Esophagus muscularis mucosa (tissue), 4 donors: ENCODE data around the gene RPL28. TPM values are rescaled to one million over a fixed set of nuclear protein-coding genes. Genes with fewer than 3 reads are reported as not detected.

Experiments used
- DNase-seq: peaks from one replicate; pipeline ENCODE4 v3.0.0-alpha.2; 2017; ENCODE audit errors: extremely low spot score
- H3K27ac ChIP-seq, 4 donors: fragments of 200-600 bp; sonication (generic); replicated peaks in 1 of 4; 1 replicate in 3 of 4; 2 replicates in 1 of 4; pipeline ENCODE4 v1.5.1; 2016 to 2019; ENCODE audit warnings: mild to moderate bottlenecking in 1 of 4
- H3K27me3 ChIP-seq, 4 donors: fragments of 200-600 bp; sonication (generic); one replicate each; pipeline versions ENCODE4 v1.5.1 to v1.6.0; 2016 to 2019
- H3K36me3 ChIP-seq, 4 donors: fragments of 200-600 bp; sonication (generic); one replicate each; pipeline ENCODE4 v1.5.1; 2016 to 2019
- H3K4me1 ChIP-seq, 4 donors: fragments of 200-600 bp; sonication (generic); one replicate each; pipeline ENCODE4 v1.5.1; 2016 to 2019
- H3K4me3 ChIP-seq, 4 donors: fragments of 200-600 bp; sonication (generic); 1 replicate in 2 of 4; 2 replicates in 2 of 4; pipeline ENCODE4 v1.5.1; 2016 to 2019; ENCODE audit warnings: mild to moderate bottlenecking in 4 of 4, moderate library complexity in 1 of 4
- H3K9me3 ChIP-seq, 4 donors: fragments of 200-600 bp; sonication (generic); 1 replicate in 3 of 4; 2 replicates in 1 of 4; pipeline ENCODE4 v1.5.1; 2016 to 2019
- EP300 ChIP-seq: sonication (generic); formaldehyde crosslinking; IDR thresholded peaks from one replicate; pipeline ENCODE4 v1.6.1; 2017; ENCODE audit warnings: antibody characterized with exemption
- POLR2A ChIP-seq: fragments of 450-650 bp; IDR thresholded peaks from one replicate; pipeline ENCODE4 v1.6.1; 2017; ENCODE audit warnings: antibody characterized with exemption, moderate library complexity, mild to moderate bottlenecking, low read depth
- POLR2AphosphoS5 ChIP-seq, 2 donors: sonication (generic); formaldehyde crosslinking; IDR thresholded peaks; one replicate each; pipeline ENCODE4 v1.6.1; 2017; ENCODE audit warnings: antibody characterized with exemption in 2 of 2
- WGBS: methylation state at CpG from one replicate; pipeline ENCODE4 v1.1.5; 2018; 5-methylcytosine and 5-hydroxymethylcytosine counted together
- intact Hi-C: fragments of 100-400 bp; cut with DNase I; formaldehyde crosslinking; loops from one replicate; pipeline ENCODE4 v1.15.1; 2023
- total RNA-seq, 4 donors: library from RNA; depleted of rRNA; stranded (reverse); fragments of >200 nt; gene quantifications; one replicate each; pipeline versions ENCODE4 v1.1.0 to v1.2.1, GENCODE V29; 2016
- TF ChIP-seq, protein P1 (sequence below), 3 experiments: fragments of 200-600 bp in 2 of 3; fragments of 450-650 bp in 1 of 3; sonication (generic) in 2 of 3; IDR thresholded peaks; one replicate each; pipeline ENCODE4 v1.5.1; 2017 to 2019; ENCODE audit warnings: antibody characterized with exemption in 3 of 3, mild to moderate bottlenecking in 2 of 3, moderate library complexity in 1 of 3

The RPL28 gene
- total RNA-seq, 4 donors from 2014 or later, result 263 to 419 (median 369) TPM

DNA sequence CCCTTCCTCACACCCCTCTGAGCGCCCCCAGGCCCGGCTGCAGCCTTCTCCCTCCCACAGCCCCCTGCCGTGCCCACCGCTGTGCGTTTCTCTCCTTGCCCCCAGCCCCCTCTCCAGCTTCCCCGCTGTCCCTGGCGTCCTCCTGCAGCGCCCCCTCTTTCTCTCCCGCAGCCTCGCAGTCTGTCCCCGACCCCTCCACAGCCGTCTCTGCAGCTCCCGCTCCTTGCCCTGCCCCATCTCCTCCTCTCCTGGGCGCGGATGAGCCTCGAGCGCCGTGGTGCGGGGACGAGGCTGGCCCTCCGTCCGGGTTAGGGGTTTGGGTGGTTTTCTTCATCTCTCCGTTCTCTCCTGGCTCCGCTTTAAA, 45.0 kb upstream of the RPL28 start:
- peaks cover 0 to 1% (median 0%) of the 10 kb centered on the region in 4 donors for H3K27me3 ChIP-seq
- WGBS, result 2% methylated on average over 24 of the region's 24 CpGs
- no peak for DNase-seq
- H3K9me3 ChIP-seq, result no peaks in the 10 kb centered on the region
- H3K36me3 ChIP-seq, result peaks cover 0 to 32% (median 22%) of the 10 kb centered on the region in 4 donors
- H3K27ac ChIP-seq, result peak overlapping the region; percentile 91 to 97 (median 93)
- intact Hi-C loops, result loop anchor here (5.0 kb wide), 2 partner anchors 38 to 42 kb away; partner anchors contain the start of gene TMEM238
- TF ChIP-seq POLR2AphosphoS5 (IDR thresholded peaks at IDR 0.05) (no peak), EP300 (no peak)
- TF ChIP-seq, protein P1, sequence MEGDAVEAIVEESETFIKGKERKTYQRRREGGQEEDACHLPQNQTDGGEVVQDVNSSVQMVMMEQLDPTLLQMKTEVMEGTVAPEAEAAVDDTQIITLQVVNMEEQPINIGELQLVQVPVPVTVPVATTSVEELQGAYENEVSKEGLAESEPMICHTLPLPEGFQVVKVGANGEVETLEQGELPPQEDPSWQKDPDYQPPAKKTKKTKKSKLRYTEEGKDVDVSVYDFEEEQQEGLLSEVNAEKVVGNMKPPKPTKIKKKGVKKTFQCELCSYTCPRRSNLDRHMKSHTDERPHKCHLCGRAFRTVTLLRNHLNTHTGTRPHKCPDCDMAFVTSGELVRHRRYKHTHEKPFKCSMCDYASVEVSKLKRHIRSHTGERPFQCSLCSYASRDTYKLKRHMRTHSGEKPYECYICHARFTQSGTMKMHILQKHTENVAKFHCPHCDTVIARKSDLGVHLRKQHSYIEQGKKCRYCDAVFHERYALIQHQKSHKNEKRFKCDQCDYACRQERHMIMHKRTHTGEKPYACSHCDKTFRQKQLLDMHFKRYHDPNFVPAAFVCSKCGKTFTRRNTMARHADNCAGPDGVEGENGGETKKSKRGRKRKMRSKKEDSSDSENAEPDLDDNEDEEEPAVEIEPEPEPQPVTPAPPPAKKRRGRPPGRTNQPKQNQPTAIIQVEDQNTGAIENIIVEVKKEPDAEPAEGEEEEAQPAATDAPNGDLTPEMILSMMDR (IDR thresholded peaks at IDR 0.05), result peak in 1 of 3 experiments; percentile 3
- peaks cover 17 to 40% (median 34%) of the 10 kb centered on the region in 4 donors for H3K4me1 ChIP-seq
- H3K4me3 ChIP-seq, result peak overlapping the region; percentile 76 to 91 (median 84)

DNA sequence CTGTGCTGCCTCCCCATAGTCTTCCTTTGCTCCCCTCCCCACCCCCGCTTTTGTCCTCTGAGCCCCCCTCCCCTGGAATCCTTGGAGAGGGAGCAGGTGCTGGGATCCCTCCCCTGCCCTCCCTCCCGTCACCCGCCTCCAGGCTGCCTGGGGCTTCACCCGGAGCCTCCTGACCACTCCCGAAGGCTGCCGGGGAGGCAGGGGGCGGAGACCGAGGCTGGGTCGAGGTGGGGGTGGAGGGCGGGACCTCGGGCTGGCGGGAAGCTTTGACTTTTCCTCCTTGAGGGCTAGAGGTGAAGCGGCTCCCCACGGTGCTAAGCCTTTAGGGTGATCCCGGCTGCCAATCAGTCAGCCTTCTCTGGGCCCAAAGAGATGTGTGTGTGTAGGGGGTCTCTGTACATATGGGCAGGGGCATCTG, 44.6 kb upstream of the RPL28 start:
- peaks cover 0 to 3% (median 0%) of the 10 kb centered on the region in 4 donors for H3K27me3 ChIP-seq
- DNase-seq, result no peak
- peak overlapping the region; percentile 76 to 91 (median 84) for H3K4me3 ChIP-seq
- H3K9me3 ChIP-seq, result no peaks in the 10 kb centered on the region
- H3K4me1 ChIP-seq, result peaks cover 17 to 44% (median 38%) of the 10 kb centered on the region in 4 donors
- H3K36me3 ChIP-seq, result peaks cover 0 to 36% (median 22%) of the 10 kb centered on the region in 4 donors
- intact Hi-C loops, result loop anchor here (5.0 kb wide), 2 partner anchors 39 to 41 kb away; partner anchors contain the start of gene TMEM238
- peak; percentile 27 to 41 for TF ChIP-seq POLR2AphosphoS5 (IDR thresholded peaks at IDR 0.05)
- TF ChIP-seq, protein P1 (IDR thresholded peaks at IDR 0.05), result no peak
- peak overlapping the region; percentile 91 to 97 (median 93) for H3K27ac ChIP-seq
- 8% methylated on average over 9 of the region's 15 CpGs for WGBS

DNA sequence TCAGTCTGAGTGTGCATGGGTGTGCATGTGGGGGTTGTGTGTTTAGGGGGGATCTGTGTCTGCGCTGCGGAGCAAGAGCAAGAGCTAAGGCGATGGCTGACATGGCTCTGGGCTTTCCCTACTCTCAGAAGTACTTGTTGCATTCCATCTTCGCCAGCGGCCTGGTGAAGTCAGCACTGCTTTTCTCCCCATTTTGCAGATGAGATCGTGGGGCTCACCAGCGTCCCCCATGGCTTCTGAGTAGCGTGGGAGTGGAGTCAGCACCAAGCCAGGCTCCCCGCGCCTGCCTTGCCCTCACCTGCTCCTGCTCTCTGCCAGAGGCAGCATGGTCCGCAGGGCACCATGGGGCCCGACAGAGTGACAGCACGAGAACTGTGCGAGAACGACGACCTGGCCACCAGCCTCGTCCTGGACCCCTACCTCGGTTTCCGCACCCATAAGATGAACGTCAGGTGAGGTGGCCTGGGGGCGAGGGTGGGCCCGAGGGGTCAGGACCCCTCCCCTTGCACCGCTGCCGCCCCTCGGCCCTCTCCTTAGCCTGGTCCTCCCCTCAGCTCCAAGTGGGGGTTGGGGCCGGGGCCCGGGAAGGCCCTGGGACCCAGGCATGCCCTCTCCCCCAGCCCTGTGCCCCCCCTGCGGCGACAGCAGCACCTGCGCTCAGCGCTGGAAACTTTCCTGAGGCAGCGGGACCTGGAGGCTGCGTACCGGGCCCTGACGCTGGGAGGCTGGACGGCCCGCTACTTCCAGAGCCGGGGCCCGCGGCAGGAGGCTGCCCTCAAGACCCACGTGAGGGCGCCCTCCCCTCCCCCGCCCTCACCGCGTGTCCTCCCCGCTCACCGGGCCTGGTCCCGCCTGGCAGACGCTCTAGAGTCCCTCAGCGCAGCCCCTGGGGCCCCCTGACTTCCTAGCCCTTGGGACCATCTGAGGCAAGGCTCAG, 43.9 kb upstream of the RPL28 start:
- H3K9me3 ChIP-seq, result no peaks in the 10 kb centered on the region
- peak overlapping the region; percentile 76 to 91 (median 84) for H3K4me3 ChIP-seq
- peaks cover 19 to 47% (median 39%) of the 10 kb centered on the region in 4 donors for H3K4me1 ChIP-seq
- intact Hi-C loops, result loop anchor here (5.0 kb wide), 2 partner anchors 40 kb away; partner anchors contain the start of gene TMEM238
- no peak overlapping the region for H3K27ac ChIP-seq
- peaks cover 0 to 43% (median 27%) of the 10 kb centered on the region in 4 donors for H3K36me3 ChIP-seq
- 83% methylated on average over 17 of the region's 50 CpGs for WGBS
- no peak for DNase-seq
- TF ChIP-seq POLR2A (no peak), POLR2AphosphoS5 (IDR thresholded peaks at IDR 0.05) (no peak), EP300 (no peak)
- TF ChIP-seq, protein P1 (IDR thresholded peaks at IDR 0.05), result no peak
- H3K27me3 ChIP-seq, result peaks cover 0 to 3% (median 0%) of the 10 kb centered on the region in 4 donors

DNA sequence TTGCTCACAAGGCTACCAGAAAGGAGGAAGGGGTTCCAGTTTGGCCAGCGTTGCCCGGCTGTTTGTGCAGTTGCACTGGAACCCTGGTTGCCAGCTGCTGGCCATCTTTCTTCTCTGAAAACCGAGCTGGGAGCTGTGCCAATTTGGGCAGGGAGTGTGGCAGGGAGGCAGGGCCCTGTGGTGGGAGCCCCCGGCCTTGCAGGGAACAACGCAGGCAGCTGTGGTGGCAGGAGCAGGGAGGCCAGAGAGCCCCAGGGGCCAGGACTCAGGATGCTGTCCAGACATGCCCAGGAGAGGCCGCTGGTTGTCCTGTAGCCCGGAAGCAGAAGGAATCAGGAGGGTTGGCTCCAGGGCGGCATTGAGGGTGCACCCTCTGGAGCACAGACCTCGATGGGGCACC, 41.3 kb upstream of the RPL28 start:
- DNase-seq, result no peak
- no peak overlapping the region for H3K4me3 ChIP-seq
- WGBS, result 69% methylated on average over 9 of the region's 9 CpGs
- H3K27ac ChIP-seq, result no peak overlapping the region
- intact Hi-C loops, result loop anchor here (5.0 kb wide), 2 partner anchors 38 to 42 kb away; partner anchors contain the start of gene TMEM238
- H3K9me3 ChIP-seq, result no peaks in the 10 kb centered on the region
- H3K36me3 ChIP-seq, result peaks cover 0 to 54% (median 36%) of the 10 kb centered on the region in 4 donors
- TF ChIP-seq POLR2AphosphoS5 (IDR thresholded peaks at IDR 0.05) (no peak), POLR2A (no peak), EP300 (no peak)
- TF ChIP-seq, protein P1 (IDR thresholded peaks at IDR 0.05), result no peak
- H3K4me1 ChIP-seq, result peaks cover 18 to 45% (median 31%) of the 10 kb centered on the region in 4 donors
- H3K27me3 ChIP-seq, result peaks cover 0 to 6% (median 0%) of the 10 kb centered on the region in 4 donors
